ENCODE measurements around the gene SNU13. TPM values are rescaled to one million over a fixed set of nuclear protein-coding genes. Genes with fewer than 3 reads are reported as not detected.

The SNU13 gene
- 131 and 138 TPM in 2 replicates for total RNA-seq

GRCh38 chr22:41688365-41689211, at the start of gene SNU13:
TSS of gene SNU13 (minus strand) at chr22:41688867. CDS start at chr22:41688796, 71 bp downstream.

GRCh38 chr22:41699264-41700107, 10.8 kb upstream of the SNU13 start, which contains the start of gene MEI1:
TSS of gene MEI1 (plus strand) at chr22:41699503. CDS start at chr22:41699539, 36 bp downstream.

Other genes starting within 250 kb of the SNU13 start
- gene TOB2, start 242.1 kb downstream of the SNU13 start, total RNA-seq: 35.2 and 38.9 TPM in 2 replicates
- 23.3 and 30.9 TPM in 2 replicates for gene PHF5A, start 220.2 kb downstream of the SNU13 start, total RNA-seq
- gene ACO2, start 219.8 kb downstream of the SNU13 start, total RNA-seq: 53.9 and 54.9 TPM in 2 replicates
- gene POLR3H, start 144.4 kb downstream of the SNU13 start, total RNA-seq: 16.7 and 17.9 TPM in 2 replicates
- gene CSDC2, start 127.9 kb downstream of the SNU13 start, total RNA-seq: 7.0 and 25.1 TPM in 2 replicates
- gene PMM1, start 99.0 kb downstream of the SNU13 start, total RNA-seq: 52.8 and 76.1 TPM in 2 replicates
- 16.4 and 54.1 TPM in 2 replicates for gene DESI1, start 67.8 kb downstream of the SNU13 start, total RNA-seq
- 170 and 199 TPM in 2 replicates for gene XRCC6, start 67.6 kb downstream of the SNU13 start, total RNA-seq
- 6.7 TPM in 1 of 2 replicates, not detected in the other for gene MEI1, start 10.6 kb upstream of the SNU13 start, total RNA-seq
- gene CCDC134, start 111.8 kb upstream of the SNU13 start, total RNA-seq: 3.3 and 4.0 TPM in 2 replicates
- gene SREBF2, start 144.2 kb upstream of the SNU13 start, total RNA-seq: 70.2 and 76.8 TPM in 2 replicates
- gene SHISA8, start 226.2 kb upstream of the SNU13 start, total RNA-seq: not detected in 2 replicates
- gene TNFRSF13C, start 237.9 kb upstream of the SNU13 start, total RNA-seq: not detected in 2 replicates

Data from pericardium fibroblast (primary cell).